Stimulated activated CD4-positive, alpha-beta T cell treated with anti-CD3 and anti-CD28 coated beads, Interleukin-15, amount 100 ng/mL, for 1 hour (primary cell): Measurements from ENCODE around the gene MRFAP1.
"Not testable (repeated sequence)": the region's sequence is repeated elsewhere in the genome, so short reads cannot be mapped to it uniquely, and the experiment has no call there.

Experiments
- DNase-seq, 2 donors: peaks; one replicate each; pipeline ENCODE4 v3.0.0-alpha.2; 2020; ENCODE audit warnings: low read depth in 1 of 2, low spot score in 1 of 2

Gene MRFAP1

GRCh38 chr4:6633091-6633906, 7.2 kb upstream of the MRFAP1 start:
- DNase-seq: no peak

GRCh38 chr4:6634746-6635145, 5.7 kb upstream of the MRFAP1 start:
- DNase-seq: no peak

- DNase-seq: no peak
Observed at GRCh38 chr4:6639137-6639680, 1.3 kb upstream of the MRFAP1 start.

- DNase-seq: peak in 1 of 2 donors; percentile 24
Observed at GRCh38 chr4:6641164-6641970, 882 bp downstream of the MRFAP1 start.

GRCh38 chr4:6641971-6642320, 1.5 kb downstream of the MRFAP1 start:
- no peak for DNase-seq

- DNase-seq: no peak
Observed at GRCh38 chr4:6643141-6643847, 2.8 kb downstream of the MRFAP1 start.

GRCh38 chr4:6644792-6645530, 4.5 kb downstream of the MRFAP1 start:
- no peak for DNase-seq

- DNase-seq: no peak
Observed at GRCh38 chr4:6647169-6647568, 6.7 kb downstream of the MRFAP1 start.

GRCh38 chr4:6647582-6648230, 7.2 kb downstream of the MRFAP1 start:
- DNase-seq: no peak

GRCh38 chr4:6649216-6649615, 8.7 kb downstream of the MRFAP1 start:
- DNase-seq: no peak

- DNase-seq: not testable (repeated sequence)
Observed at GRCh38 chr4:6654211-6654610, 13.7 kb downstream of the MRFAP1 start.

GRCh38 chr4:6655291-6655690, 14.8 kb downstream of the MRFAP1 start:
- not testable (repeated sequence) for DNase-seq

GRCh38 chr4:6655924-6656323, 15.4 kb downstream of the MRFAP1 start:
- no peak for DNase-seq

GRCh38 chr4:6657242-6658208, 17.0 kb downstream of the MRFAP1 start:
- DNase-seq: no peak

GRCh38 chr4:6658209-6658595, 17.7 kb downstream of the MRFAP1 start:
- no peak for DNase-seq

- DNase-seq: peak; percentile 33 to 49
Observed at GRCh38 chr4:6658597-6659075, 18.2 kb downstream of the MRFAP1 start.

- no peak for DNase-seq
Observed at GRCh38 chr4:6659897-6660296, 19.4 kb downstream of the MRFAP1 start.

- DNase-seq: no peak
Observed at GRCh38 chr4:6660430-6660829, 19.9 kb downstream of the MRFAP1 start.

GRCh38 chr4:6662591-6662990, 22.1 kb downstream of the MRFAP1 start:
- no peak for DNase-seq
